Loucy (cell line): ENCODE results near the gene C22orf31.

Experiments used
- H2AFZ ChIP-seq: fragments of 200-600 bp; sonication (generic); 2 replicates; pipeline ENCODE4 v1.6.0; 2016; ENCODE audit warnings: antibody characterized with exemption, mild to moderate bottlenecking, low read length, moderate library complexity
- H3F3A ChIP-seq: fragments of 200-600 bp; 2 replicates; pipeline ENCODE4 v1.6.0; 2016; ENCODE audit warnings: antibody characterized with exemption, low read depth, mild to moderate bottlenecking
- H3K27me3 ChIP-seq: fragments of 200-600 bp; sonication (generic); 2 replicates; pipeline ENCODE4 v1.6.1; 2014; ENCODE audit warnings: low read length, mild to moderate bottlenecking; ENCODE audit not compliant: insufficient read depth, poor library complexity, severe bottlenecking
- H3K36me3 ChIP-seq: fragments of 200-600 bp; sonication (generic); 2 replicates; pipeline ENCODE4 v1.6.1; 2016; ENCODE audit warnings: low read length; ENCODE audit not compliant: insufficient read depth
- H3K4me1 ChIP-seq: fragments of 200-600 bp; sonication (generic); 2 replicates; pipeline ENCODE4 v1.5.1; 2014; ENCODE audit warnings: low read length, mild to moderate bottlenecking; ENCODE audit not compliant: insufficient read depth, poor library complexity, severe bottlenecking
- H3K4me2 ChIP-seq: fragments of 200-600 bp; sonication (generic); 2 replicates; pipeline ENCODE4 v1.6.0; 2014; ENCODE audit warnings: antibody characterized with exemption, low read length, low read depth, mild to moderate bottlenecking; ENCODE audit not compliant: poor library complexity, severe bottlenecking
- H3K4me3 ChIP-seq: fragments of 200-600 bp; sonication (generic); 2 replicates; pipeline ENCODE4 v1.5.1; 2014; ENCODE audit warnings: low read length, mild to moderate bottlenecking, mixed read lengths; ENCODE audit not compliant: poor library complexity, severe bottlenecking
- H3K79me2 ChIP-seq: fragments of 200-600 bp; sonication (generic); 2 replicates; pipeline ENCODE4 v1.6.1; 2014; ENCODE audit warnings: low read length; ENCODE audit not compliant: insufficient read depth
- H3K9ac ChIP-seq: fragments of 200-600 bp; sonication (generic); 2 replicates; pipeline ENCODE4 v1.6.0; 2014; ENCODE audit warnings: mild to moderate bottlenecking, low read depth, low read length, moderate library complexity; ENCODE audit not compliant: poor library complexity, severe bottlenecking
- H3K9me2 ChIP-seq: fragments of 200-600 bp; sonication (generic); replicated peaks from 2 replicates; pipeline ENCODE4 v1.6.1; 2016; ENCODE audit warnings: low read depth, low read length, mixed read lengths
- H3K9me3 ChIP-seq: fragments of 200-600 bp; sonication (generic); 2 replicates; pipeline ENCODE4 v1.6.1; 2014; ENCODE audit warnings: mild to moderate bottlenecking, antibody characterized with exemption, low read length, low read depth; ENCODE audit not compliant: insufficient read depth
- H4K20me1 ChIP-seq: fragments of 200-600 bp; sonication (generic); 2 replicates; pipeline ENCODE4 v1.6.0; 2014; ENCODE audit warnings: antibody characterized with exemption, low read length, mild to moderate bottlenecking; ENCODE audit not compliant: insufficient read depth, poor library complexity, severe bottlenecking
- CTCF ChIP-seq: fragments of 200-600 bp; sonication (generic); conservative IDR thresholded peaks from 2 replicates; pipeline ENCODE4 v1.5.1; 2014; ENCODE audit warnings: mild to moderate bottlenecking, antibody characterized with exemption, low read length
- EZH2phosphoT487 ChIP-seq: fragments of 200-600 bp; IDR thresholded peaks from 2 replicates; pipeline ENCODE4 v1.6.1; 2018; ENCODE audit warnings: antibody characterized with exemption, mild to moderate bottlenecking, moderate library complexity, borderline replicate concordance

Gene C22orf31

GRCh38 chr22:29018293-29019189, 43.1 kb downstream of the C22orf31 start:
- Histone ChIP-seq H4K20me1 (no peaks in the 10 kb centered on the region), H3K4me1 (peaks cover 26% of the 10 kb centered on the region), H2AFZ (no peak overlapping the region), H3K27me3 (no peaks in the 10 kb centered on the region), H3K4me2 (no peak overlapping the region), H3K4me3 (no peak overlapping the region), H3K9ac (no peak overlapping the region), H3K36me3 (no peaks in the 10 kb centered on the region), H3F3A (no peaks in the 10 kb centered on the region), H3K9me3 (no peaks in the 10 kb centered on the region), H3K9me2 (no peaks in the 10 kb centered on the region), H3K79me2 (no peaks in the 10 kb centered on the region)
- TF ChIP-seq CTCF (no peak), EZH2phosphoT487 (no peak)

GRCh38 chr22:29016067-29016938, 45.3 kb downstream of the C22orf31 start:
- H3K9ac ChIP-seq = no peak overlapping the region
- no peaks in the 10 kb centered on the region for H3K79me2 ChIP-seq
- peaks cover 16% of the 10 kb centered on the region for H3K4me1 ChIP-seq
- H3K36me3 ChIP-seq = no peaks in the 10 kb centered on the region
- H3K9me2 ChIP-seq = no peaks in the 10 kb centered on the region
- no peaks in the 10 kb centered on the region for H4K20me1 ChIP-seq
- no peak overlapping the region for H3K4me2 ChIP-seq
- no peak overlapping the region for H2AFZ ChIP-seq
- H3K9me3 ChIP-seq = no peaks in the 10 kb centered on the region
- H3K4me3 ChIP-seq = no peak overlapping the region
- no peak for TF ChIP-seq CTCF
- TF ChIP-seq EZH2phosphoT487 = no peak
- no peaks in the 10 kb centered on the region for H3K27me3 ChIP-seq
- no peaks in the 10 kb centered on the region for H3F3A ChIP-seq

GRCh38 chr22:29014773-29015172, 46.9 kb downstream of the C22orf31 start:
- H3K9ac ChIP-seq = no peak overlapping the region
- no peaks in the 10 kb centered on the region for H3K36me3 ChIP-seq
- no peak for TF ChIP-seq EZH2phosphoT487
- no peak for TF ChIP-seq CTCF
- no peaks in the 10 kb centered on the region for H4K20me1 ChIP-seq
- H3K4me1 ChIP-seq = peaks cover 16% of the 10 kb centered on the region
- no peaks in the 10 kb centered on the region for H3K79me2 ChIP-seq
- no peaks in the 10 kb centered on the region for H3K27me3 ChIP-seq
- no peaks in the 10 kb centered on the region for H3K9me2 ChIP-seq
- H3F3A ChIP-seq = no peaks in the 10 kb centered on the region
- no peak overlapping the region for H2AFZ ChIP-seq
- no peak overlapping the region for H3K4me2 ChIP-seq
- no peak overlapping the region for H3K4me3 ChIP-seq
- H3K9me3 ChIP-seq = no peaks in the 10 kb centered on the region
